Stimulated activated CD8-positive, alpha-beta memory T cell treated with anti-CD3 and anti-CD28 coated beads, Interleukin-2, amount 100 ng/mL, for 48 hours (primary cell): Measurements from ENCODE around the gene EXOC3L4.
"Not testable (repeated sequence)": the region's sequence is repeated elsewhere in the genome, so short reads cannot be mapped to it uniquely, and the experiment has no call there.

Experiments used
- DNase-seq, 2 donors: peaks; one replicate each; pipeline ENCODE4 v3.0.0-alpha.2; 2020; ENCODE audit warnings: low read depth in 2 of 2

The EXOC3L4 gene

GRCh38 chr14:103105580-103106150 is 11.1 kb downstream of the EXOC3L4 start:
- DNase-seq: no peak

GRCh38 chr14:103107455-103107854 is 12.9 kb downstream of the EXOC3L4 start:
- no peak for DNase-seq

- no peak for DNase-seq
Measured at GRCh38 chr14:103107941-103108748, 13.6 kb downstream of the EXOC3L4 start.

- no peak for DNase-seq
Measured at GRCh38 chr14:103108749-103109207, 14.3 kb downstream of the EXOC3L4 start.

- no peak for DNase-seq
Measured at GRCh38 chr14:103109535-103110441, 15.3 kb downstream of the EXOC3L4 start.

GRCh38 chr14:103110681-103111231 is 16.2 kb downstream of the EXOC3L4 start:
- DNase-seq: no peak

- DNase-seq: no peak
Measured at GRCh38 chr14:103111232-103111868, 16.8 kb downstream of the EXOC3L4 start.

- no peak for DNase-seq
Measured at GRCh38 chr14:103112400-103113243, 18.1 kb downstream of the EXOC3L4 start.

- no peak for DNase-seq
Measured at GRCh38 chr14:103113303-103113702, 18.8 kb downstream of the EXOC3L4 start.

GRCh38 chr14:103113774-103114173 is 19.2 kb downstream of the EXOC3L4 start:
- no peak for DNase-seq

- DNase-seq: not testable (repeated sequence)
Measured at GRCh38 chr14:103115086-103115679, 20.7 kb downstream of the EXOC3L4 start.

- no peak for DNase-seq
Measured at GRCh38 chr14:103115845-103116572, 21.5 kb downstream of the EXOC3L4 start.

GRCh38 chr14:103116636-103117035 is 22.1 kb downstream of the EXOC3L4 start:
- DNase-seq: no peak

GRCh38 chr14:103117499-103117898 is 23.0 kb downstream of the EXOC3L4 start:
- not testable (repeated sequence) for DNase-seq

GRCh38 chr14:103118018-103118662 is 23.6 kb downstream of the EXOC3L4 start:
- DNase-seq: no peak

GRCh38 chr14:103118663-103119404 is 24.3 kb downstream of the EXOC3L4 start:
- DNase-seq: no peak

GRCh38 chr14:103119527-103119926 is 25.0 kb downstream of the EXOC3L4 start:
- DNase-seq: not testable (repeated sequence)
